ENCODE results near the gene MAGEA11.
"Not testable (repeated sequence)": the region's sequence is repeated elsewhere in the genome, so short reads cannot be mapped to it uniquely, and the experiment has no call there.

MAGEA11 gene

DNA sequence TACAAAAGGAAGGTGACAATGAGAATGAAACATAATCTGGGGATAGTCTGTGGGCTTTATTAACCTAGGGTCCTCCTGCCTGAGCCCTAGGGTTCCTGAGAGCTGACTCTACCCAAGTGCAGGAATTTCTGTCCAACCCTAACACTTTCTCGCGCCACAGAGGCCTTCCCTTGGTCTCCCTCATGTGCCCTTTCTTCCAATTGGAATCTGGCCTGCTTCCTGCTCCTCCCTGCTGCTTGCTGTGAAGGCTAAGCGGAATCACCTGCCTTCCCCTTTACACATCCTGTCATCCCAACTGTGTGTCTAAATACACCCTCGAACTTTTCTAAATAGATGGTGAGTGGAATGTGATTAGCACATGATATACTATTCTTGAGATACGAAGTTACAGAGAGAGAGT lies 5.9 kb downstream of the MAGEA11 start:
- DNase-seq (ENCODE audit: low read depth in 2 of 3, low spot score in 2 of 3) = no peak

- DNase-seq (ENCODE audit: low read depth in 2 of 3, low spot score in 2 of 3) = no peak
Measured at GRCh38 chrX:149718757-149719156, 6.9 kb downstream of the MAGEA11 start.

GRCh38 chrX:149720021-149720689 lies 8.3 kb downstream of the MAGEA11 start:
- no peak for DNase-seq (ENCODE audit: low read depth in 2 of 3, low spot score in 2 of 3)

GRCh38 chrX:149721241-149721640 lies 9.4 kb downstream of the MAGEA11 start:
- DNase-seq (ENCODE audit: low read depth in 2 of 3, low spot score in 2 of 3) = not testable (repeated sequence)

DNA sequence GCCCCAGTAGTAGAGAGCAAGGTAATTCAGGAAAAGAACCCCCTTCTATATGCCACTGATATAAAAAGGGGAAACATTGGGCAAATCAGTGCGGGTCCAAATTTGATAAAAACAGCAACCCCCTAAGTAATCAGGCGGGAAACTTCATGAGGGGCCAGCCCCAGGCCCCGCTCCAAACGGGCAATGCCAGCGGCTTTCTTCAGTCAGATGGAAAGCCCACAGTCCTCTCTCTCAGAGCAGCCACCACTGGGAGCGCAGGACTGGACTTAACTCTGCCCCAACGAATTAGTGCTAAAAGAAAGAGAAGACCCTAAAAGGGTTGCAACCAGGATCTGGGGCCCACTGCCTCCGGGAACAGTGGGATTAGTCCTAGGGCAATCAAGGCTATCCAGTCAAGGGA lies 9.9 kb downstream of the MAGEA11 start:
- DNase-seq (ENCODE audit: low read depth in 2 of 3, low spot score in 2 of 3) = no peak

GRCh38 chrX:149723583-149724118 lies 11.8 kb downstream of the MAGEA11 start:
- not testable (repeated sequence) for DNase-seq (ENCODE audit: low read depth in 2 of 3, low spot score in 2 of 3)

DNA sequence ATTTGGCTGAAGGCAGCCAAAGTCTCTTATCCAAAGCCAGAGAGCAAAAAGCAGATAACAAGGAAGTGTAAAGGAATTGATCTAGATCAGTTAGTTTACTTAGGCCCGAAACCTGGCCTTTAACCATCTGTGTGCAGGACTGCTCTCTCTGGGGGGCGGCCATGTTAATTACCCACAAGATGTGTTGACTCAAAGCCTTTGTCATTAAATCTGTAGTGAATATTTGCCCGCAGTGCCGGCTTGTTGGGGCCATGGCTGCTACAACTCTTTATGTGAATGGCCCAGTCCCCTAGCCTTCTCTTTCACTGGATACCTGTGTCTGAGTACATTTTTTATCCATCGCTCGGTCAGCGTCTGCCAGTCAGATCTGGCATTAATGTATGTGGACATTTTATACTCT lies 15.4 kb downstream of the MAGEA11 start:
- not testable (repeated sequence) for DNase-seq (ENCODE audit: low read depth in 2 of 3, low spot score in 2 of 3)

GRCh38 chrX:149742269-149742668 lies 30.4 kb downstream of the MAGEA11 start:
- DNase-seq (ENCODE audit: low read depth in 2 of 3, low spot score in 2 of 3) = not testable (repeated sequence)

DNA sequence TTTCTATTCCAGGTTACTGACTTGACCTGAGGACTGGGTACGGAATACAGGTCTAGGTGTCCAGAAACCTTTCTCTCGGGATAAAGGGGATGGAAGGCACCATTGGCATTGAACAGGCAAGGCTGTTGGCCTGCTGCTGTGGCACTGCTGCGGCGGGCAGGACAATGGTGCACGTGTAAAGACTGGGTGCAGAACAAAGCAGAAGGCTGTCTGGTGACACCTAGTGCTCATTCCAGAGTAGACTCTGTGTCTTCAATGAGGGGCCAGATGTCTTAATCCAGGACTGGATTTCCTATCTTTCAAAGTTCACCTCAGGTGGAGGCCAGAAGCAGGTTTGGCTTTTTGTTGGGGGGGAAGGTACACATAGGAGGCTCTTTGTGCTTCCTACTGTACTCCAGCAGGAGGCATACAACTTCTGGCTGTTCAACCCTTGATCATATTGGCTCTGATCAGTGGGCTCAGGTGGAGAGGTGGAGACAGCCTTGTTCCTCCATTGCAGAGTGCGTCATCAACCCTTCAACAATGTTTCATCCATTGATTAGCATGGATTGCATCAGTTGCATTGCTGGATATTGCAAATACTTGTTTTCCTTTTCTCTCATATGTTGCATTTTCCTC lies 34.6 kb downstream of the MAGEA11 start:
- not testable (repeated sequence) for DNase-seq (ENCODE audit: low read depth in 2 of 3, low spot score in 2 of 3)

DNA sequence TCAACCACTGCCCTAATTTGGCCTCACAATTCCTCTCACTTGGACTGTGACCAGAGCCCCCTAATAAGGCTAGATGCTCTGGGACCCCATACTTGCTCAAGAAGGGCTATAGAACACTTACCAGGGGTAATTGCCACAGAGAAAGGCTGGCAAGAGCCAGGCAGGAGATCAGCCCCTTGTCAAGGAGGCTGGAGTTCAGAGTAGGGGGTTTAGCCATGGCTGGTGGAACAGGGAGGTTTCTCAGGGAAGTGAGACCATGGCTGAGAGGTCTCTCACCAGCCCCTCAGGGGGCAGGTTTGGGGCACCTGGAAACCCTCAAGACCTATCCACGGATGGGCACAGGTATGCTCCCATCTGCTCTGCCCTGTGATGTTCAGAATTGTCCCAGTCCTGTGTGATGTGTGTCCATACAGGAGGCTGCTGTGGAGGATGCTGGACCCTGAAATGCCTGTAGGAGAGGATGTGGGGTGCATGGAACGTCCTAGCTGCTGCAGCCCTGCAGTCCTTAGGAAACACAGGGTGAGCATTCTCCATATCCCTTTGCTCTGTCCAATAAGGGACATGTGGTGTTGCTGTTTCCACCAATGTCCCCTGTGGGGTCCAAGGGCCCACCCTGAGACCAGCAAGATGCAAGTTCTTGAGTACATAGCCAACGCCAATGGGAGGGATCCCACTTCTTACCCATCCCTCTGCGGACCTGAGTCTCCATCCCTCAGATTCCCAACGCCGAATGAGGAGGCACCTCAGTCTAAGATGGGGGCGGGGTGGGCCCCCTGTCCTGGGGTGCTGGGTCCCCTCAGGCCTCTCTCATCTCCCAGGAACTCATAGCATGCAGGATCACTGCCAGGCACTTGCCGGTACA lies 45.6 kb downstream of the MAGEA11 start:
- no peak for DNase-seq (ENCODE audit: low read depth in 2 of 3, low spot score in 2 of 3)

- DNase-seq (ENCODE audit: low read depth in 2 of 3, low spot score in 2 of 3) = no peak
Measured at GRCh38 chrX:149758068-149758714, 46.3 kb downstream of the MAGEA11 start.

GRCh38 chrX:149758715-149759078 lies 46.8 kb downstream of the MAGEA11 start:
- DNase-seq (ENCODE audit: low read depth in 2 of 3, low spot score in 2 of 3) = not testable (repeated sequence)

DNA sequence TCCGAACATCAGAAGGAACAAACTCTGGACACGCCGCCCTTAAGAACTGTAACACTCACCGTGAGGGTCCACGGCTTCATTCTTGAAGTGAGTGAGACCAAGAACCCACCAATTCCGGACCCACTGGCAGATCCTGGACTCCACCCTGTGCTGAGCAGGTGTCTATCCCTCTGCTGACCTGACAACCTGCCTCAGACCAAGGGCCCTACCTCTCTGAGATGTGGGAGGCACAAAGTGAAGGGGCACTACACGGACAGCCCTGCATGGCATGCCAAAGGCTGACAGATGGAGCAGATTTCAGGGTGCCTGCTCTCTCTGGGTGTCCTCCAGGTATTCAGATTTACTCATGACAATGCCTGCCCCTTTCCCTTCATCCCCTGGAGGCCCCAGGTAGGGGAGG lies 48.0 kb downstream of the MAGEA11 start:
- no peak for DNase-seq (ENCODE audit: low read depth in 2 of 3, low spot score in 2 of 3)

DNA sequence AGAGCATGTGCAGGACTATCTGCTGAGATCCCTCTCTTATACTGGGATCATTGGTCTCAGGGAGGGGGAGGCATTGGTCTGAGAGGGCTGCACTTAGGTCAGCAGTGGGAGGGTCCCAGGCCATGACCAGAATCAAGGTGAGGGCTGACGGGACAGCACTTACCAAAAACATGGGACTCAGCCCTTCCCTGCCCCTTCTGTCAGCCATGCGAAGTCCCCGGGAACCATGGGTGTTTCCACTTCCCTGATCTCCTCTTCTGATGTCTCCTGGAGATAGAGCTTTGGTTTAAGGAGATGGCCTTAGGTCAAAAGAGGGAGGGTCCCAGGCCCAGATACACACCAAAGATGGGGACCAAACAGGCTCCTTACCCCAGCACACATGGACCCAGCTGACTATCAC lies 49.1 kb downstream of the MAGEA11 start:
- DNase-seq (ENCODE audit: low read depth in 2 of 3, low spot score in 2 of 3) = no peak

DNA sequence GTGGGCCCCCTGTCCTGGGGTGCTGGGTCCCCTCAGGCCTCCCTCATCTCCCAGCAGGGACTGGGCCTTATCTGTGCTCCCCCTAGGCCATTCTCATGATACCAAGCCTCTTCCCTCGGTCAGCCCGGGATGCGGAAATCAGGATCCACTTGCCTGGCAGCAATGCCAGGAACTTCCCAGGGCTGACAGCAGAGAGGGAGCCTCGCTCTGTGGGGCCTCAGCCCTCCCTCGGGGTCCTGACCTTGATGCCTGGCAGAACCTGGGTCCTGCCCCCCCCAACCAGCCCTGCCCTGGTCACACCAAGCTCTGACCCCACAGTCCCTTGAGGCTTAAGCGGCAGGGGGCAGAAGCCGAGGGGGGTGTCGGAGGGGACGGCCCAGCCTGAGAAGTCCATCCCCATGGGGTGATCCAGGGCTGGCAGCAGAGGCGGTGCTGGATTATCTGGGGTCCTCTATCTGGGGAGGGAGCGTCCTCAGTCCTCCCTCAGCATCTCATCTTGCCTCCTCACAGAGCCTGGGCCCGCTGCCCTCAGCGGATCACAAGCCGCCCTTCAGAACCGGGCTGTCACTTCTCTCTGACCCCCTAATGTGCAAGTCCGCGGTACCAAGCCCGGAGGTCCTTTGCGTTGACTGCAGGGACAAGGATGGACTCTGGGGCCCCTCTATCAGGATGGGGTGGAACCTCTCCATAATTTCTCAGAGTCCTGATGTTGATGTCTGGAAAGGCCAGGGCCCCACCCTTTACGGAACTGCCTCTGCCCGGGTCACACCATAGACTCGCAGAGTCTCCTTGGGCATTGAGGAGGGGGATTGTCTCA lies 50.2 kb downstream of the MAGEA11 start:
- DNase-seq (ENCODE audit: low read depth in 2 of 3, low spot score in 2 of 3) = not testable (repeated sequence)

DNA sequence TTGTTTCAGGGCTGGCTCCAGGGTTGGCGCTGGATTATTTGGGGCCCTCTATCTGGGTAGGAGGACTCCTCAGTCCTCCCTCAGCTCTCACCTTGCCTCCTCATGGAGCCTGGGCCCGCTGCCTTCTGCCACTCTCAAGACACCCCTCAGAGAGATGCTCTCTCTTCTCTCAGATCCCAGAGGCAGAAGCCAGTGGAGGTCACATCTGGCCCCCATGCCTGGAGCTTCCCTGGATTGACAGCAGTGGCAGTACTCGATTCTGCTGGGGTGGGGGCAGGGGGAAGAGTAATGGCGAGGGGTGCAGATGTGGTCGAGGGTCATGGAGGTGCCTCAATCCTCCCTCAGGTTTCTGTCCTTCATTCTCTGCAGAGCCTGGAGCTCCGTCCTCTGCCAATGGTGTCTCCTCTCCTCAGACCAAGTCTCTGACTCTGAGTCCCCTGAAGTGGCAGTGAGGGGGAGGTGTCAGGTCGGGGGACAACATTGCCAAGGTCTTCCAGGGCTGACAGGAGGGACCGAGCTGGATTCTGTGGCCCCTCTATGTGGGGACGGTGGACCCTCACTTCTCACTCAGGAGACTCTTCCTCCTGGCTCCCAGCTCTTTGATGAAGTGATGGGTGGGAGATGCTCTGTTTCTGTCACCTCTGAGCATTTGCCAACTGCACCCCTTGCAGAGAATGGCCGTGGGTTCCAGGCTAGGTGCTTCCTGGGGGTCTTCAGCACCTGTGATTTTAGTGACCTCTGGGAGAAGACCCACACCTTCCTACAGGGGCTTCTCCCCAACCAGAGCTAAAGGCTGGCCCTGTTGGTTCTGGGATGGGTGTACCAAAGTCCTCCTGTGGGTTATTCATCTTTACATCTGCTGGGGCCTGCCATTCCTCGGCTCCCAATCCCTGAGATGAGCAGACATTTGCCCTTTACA lies 51.1 kb downstream of the MAGEA11 start:
- DNase-seq (ENCODE audit: low read depth in 2 of 3, low spot score in 2 of 3) = no peak
